NT2/D1 (cell line): ENCODE results near the gene SH3PXD2A.

Source experiments
- SUZ12 ChIP-seq: IDR thresholded peaks from 2 replicates; pipeline ENCODE4 v1.6.1; 2011; ENCODE audit not compliant: insufficient read length, insufficient read depth; ENCODE audit errors: extremely low read depth
- YY1 ChIP-seq: IDR thresholded peaks from 2 replicates; pipeline ENCODE4 v1.6.1; 2011; ENCODE audit not compliant: insufficient read length, insufficient read depth
- ZNF274 ChIP-seq: IDR thresholded peaks from 2 replicates; pipeline ENCODE4 v1.6.1; 2011; ENCODE audit warnings: mild to moderate bottlenecking, low read depth, low read length

DNA sequence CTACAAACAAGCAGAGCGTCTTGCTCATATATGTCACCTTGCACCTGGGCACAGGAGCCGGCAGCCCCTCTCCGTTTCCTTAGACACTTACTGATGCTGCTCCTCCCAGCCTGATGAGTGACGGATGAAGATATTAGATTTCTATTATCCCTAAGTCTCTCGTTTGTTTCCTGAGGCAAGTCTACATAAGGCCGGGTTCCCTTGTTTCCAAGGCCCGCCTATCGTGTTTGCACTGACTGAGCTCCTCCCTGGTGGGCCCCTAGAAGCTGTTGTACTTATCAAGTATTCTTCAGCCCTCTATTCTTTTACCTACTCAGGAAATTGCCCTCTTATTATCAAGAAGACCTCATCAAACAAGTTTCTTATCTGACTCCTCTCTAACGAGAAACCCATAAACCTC lies 18.5 kb downstream of the SH3PXD2A start:
- TF ChIP-seq ZNF274 (no peak), YY1 (no peak), SUZ12 (no peak)
